HG03196 (cell line): ENCODE data around the gene NSMCE3.
"Not testable (repeated sequence)": the region's sequence is repeated elsewhere in the genome, so short reads cannot be mapped to it uniquely, and the experiment has no call there.

Experiments used
- ATAC-seq: cut with Tn5 transposase; IDR thresholded peaks from one replicate; pipeline ENCODE4 v1.9.1; 2021; ENCODE audit not compliant: unreplicated experiment

NSMCE3 gene

DNA sequence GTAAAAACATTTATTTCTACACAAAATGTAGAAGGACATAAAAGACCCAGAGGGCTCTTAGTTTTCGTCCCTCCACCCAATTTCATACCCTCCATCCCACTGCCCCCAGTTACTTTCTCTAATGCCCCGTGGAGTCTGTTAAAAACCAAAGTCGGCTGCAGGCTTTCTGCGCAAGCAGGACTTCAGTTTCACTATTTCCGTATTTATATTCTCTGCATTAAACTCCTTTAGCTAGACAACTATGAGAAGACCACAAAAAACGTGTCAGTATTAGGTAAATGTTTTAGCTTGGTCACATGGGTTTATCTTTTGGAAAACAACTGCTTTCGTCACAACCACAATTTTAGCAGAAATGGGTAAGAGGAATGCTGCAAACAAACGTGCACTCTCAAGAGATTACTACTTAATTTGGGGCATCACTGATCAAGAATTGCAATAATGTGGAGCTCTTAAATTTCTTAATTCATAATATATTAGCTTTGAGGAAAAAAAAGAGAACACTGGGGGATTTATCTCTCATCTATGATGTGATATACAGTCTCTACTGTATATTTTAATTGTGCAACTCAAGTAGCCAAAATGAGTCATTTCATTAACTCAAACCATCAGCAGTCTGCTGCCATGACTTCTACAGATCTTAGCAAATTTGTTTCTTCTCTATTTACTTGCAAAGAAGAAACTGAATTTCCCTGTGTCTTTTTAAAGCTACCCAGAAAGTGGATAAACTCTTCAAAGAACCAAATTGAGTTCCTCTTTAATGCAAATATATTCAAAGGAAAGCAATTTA lies 740 bp upstream of the NSMCE3 start:
- ATAC-seq: peak; percentile 19

GRCh38 chr15:29268706-29269484 lies 727 bp downstream of the NSMCE3 start:
- ATAC-seq: peak; percentile 26

DNA sequence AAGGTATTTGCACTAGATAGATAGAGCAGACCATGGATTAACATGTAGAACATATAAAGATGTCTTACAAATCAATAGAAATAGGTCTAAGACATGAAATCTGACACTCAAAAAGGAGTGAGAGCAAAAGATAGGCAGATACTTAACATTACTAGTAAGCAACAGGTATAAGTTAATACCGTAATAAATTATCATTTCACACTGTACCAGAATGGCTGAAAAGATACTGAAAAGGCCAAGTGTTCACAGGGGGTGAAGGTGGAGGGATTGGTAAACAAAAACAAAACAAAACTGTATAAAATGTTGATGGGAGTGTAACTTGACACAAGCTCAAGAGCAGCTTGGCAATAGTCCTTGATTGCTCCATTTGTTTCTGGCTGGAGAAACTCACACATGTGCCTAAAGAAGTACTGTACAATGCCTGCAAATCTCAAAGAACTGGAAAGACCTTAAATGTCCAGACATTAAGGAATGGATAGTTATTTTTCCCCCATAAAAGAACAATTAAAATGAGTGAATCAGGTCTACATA lies 3.5 kb downstream of the NSMCE3 start:
- ATAC-seq: no peak

DNA sequence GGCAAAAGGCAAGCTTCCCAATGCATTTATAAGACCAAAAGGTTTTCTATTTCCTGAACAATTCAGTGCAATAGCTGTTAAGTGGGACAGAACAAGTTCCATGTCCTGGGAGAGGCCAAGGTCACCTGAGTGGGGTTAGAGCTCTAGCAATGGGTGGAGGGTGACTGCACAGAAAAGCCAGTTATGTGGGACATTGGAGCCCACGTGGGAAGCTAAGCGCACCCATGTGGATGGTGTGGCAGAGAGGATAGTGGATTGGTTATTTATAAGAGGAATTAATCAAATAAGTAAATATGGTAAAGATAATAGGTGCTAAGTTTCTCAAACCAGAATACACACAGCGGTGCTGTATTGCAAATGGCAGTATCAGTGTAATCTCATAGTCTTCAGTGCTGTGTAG lies 6.3 kb downstream of the NSMCE3 start:
- no peak for ATAC-seq

- ATAC-seq: no peak
Observed at GRCh38 chr15:29262738-29263137, 6.9 kb downstream of the NSMCE3 start.

GRCh38 chr15:29260896-29261295 lies 8.7 kb downstream of the NSMCE3 start:
- ATAC-seq: no peak

DNA sequence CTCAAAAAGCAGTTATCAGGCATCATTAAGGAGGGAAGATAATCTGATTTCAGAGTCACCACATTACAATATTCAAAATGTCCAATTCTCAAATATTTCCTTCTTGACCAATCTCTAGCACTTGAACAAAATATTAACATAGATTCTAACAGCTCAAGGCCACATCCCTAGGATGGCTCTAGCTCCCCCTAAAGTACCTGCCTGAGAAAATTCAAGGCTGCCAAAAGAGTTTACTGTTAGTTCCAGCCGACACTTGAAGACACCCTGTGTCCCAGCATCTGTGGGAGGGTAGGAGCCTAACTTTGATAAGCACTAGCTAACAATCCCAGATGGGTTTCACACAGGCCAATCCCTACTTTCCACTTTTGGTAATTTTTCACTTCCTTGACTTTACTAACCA lies 10.4 kb downstream of the NSMCE3 start:
- ATAC-seq: no peak

GRCh38 chr15:29252234-29252633 lies 17.4 kb downstream of the NSMCE3 start:
- ATAC-seq: no peak

DNA sequence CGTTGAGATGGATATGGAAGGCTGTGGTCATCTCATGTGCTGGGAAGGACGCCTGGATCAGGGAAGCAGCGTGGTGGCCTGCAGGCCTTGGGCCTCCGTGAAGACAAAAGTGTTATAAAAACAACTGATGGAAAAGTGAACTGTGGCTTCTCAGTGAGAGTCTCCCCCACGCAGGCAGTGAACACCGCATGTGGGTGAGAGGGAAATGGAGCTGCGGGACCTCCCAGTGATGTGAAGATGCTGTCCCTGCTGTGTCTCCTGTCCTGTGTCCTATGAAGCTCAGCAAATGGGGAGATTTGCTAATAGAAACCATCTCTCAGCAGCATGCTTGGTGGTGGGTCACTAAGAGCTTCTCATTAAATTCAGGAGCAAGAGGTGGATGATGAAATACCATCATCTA lies 25.1 kb downstream of the NSMCE3 start:
- no peak for ATAC-seq

- ATAC-seq: no peak
Observed at GRCh38 chr15:29244123-29244522, 25.5 kb downstream of the NSMCE3 start.

DNA sequence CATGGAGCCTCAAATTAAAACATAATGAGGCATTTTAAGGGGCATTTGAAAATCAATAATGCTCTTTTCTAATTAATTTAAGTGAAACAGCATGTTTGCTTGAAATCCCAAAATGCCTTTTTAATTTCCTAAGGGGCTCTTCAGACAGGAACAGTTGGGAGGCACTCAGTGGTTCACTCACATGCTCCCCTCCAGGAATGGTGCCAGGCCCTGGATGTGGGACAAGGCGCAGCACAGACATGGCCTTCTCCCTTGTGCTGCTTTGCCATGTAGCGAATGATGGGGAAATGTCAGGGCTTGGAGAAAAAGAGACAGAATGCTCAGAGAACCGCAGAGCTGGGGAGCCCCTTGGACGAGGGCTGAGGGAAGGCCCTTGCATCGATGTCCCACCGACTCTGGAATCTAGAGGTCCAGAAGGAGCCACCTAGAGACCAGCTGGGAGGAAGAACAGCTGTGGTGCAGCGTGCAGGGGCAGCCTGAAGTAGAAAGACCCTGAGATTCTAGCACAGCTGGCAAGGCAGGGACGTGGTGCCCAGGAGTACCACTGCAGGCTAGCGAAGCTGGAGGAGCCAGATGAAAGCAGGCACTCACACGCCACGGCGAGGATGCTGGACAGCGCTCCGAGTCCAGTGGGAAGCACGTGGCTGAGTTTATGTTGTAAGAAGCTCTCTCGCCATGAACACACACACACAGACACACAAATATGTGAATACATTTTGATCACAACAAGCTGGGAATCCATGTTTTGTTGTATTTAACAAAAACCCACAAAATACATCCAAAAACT lies 27.0 kb downstream of the NSMCE3 start:
- ATAC-seq: no peak

- ATAC-seq: no peak
Observed at GRCh38 chr15:29241207-29241606, 28.4 kb downstream of the NSMCE3 start.

- ATAC-seq: no peak
Observed at GRCh38 chr15:29239395-29239794, 30.2 kb downstream of the NSMCE3 start.

GRCh38 chr15:29233566-29233965 lies 36.1 kb downstream of the NSMCE3 start:
- no peak for ATAC-seq

- ATAC-seq: no peak
Observed at GRCh38 chr15:29226436-29227208, 43.0 kb downstream of the NSMCE3 start.

GRCh38 chr15:29225534-29226234 lies 43.9 kb downstream of the NSMCE3 start:
- ATAC-seq: no peak

- ATAC-seq: not testable (repeated sequence)
Observed at GRCh38 chr15:29224987-29225363, 44.6 kb downstream of the NSMCE3 start.

DNA sequence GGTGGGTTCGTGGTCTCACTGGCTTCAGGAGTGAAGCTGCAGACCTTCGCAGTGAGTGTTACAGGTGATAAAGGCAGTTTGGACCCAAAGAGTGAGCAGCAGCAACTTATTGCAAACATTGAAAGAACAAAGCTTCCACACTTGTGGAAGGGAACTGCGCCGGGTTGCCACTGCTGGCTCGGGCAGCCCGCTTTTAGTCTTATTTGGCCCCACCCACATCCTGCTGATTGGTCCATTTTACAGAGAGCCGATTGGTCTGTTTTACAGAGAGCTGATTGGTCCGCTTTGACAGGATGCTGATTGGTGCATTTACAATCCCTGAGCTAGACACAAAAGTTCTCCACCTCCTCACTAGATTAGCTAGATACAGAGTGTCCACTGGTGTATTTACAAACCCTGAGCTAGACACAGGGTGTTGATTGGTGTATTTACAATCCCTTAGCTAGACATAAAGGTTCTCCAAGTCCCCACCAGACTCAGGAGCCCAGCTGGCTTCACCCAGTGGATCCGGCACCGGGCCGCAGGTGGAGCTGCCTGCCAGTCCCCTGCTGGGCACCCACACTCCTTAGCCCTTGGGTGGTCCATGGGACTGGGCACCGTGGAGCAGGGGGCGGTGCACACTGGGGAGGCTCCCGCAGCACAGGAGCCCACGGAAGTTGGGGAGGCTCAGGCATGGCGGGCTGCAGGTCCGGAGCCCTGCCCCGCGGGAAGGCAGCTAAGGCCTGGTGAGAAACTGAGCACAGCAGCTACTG lies 45.2 kb downstream of the NSMCE3 start:
- ATAC-seq: not testable (repeated sequence)

DNA sequence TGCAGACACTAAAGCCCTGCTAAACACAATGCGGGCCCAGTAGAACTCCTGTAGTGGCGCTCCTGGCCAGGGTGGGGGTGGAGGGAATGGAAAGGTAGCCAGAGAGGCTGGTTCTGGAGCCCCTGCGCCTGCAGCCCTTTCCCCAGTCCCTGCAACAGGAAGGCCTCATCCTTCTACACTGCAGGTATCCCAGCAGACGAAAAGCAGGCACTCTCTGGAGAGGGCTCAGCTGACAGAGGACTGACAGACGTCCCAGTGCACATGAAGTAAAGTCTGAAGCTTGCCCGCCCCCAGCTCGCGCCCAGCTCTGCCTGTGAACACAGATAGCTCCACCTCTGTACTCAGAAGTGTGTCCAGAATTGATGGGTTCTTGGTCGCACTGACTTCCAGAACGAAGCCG lies 46.0 kb downstream of the NSMCE3 start:
- ATAC-seq: no peak
